Thyroid gland (tissue), 4 donors: ENCODE results near the gene POLL. TPM values are rescaled to one million over a fixed set of nuclear protein-coding genes. Genes with fewer than 3 reads are reported as not detected.

Experiments
- DNase-seq, 2 donors: peaks; one replicate each; pipeline ENCODE4 v3.0.0-alpha.2; 2019
- H3K27ac ChIP-seq, 3 donors: fragments of 200-600 bp; sonication (generic); 1 replicate in 2 of 3; 2 replicates in 1 of 3; pipeline ENCODE4 v1.5.1; 2016 to 2019; ENCODE audit warnings: mild to moderate bottlenecking in 1 of 3, moderate library complexity in 1 of 3
- H3K27me3 ChIP-seq: fragments of 200-600 bp; sonication (generic); one replicate; pipeline ENCODE4 v1.5.1; 2019
- H3K36me3 ChIP-seq, 2 donors: fragments of 200-600 bp; sonication (generic); one replicate each; pipeline ENCODE4 v1.5.1; 2016 to 2019
- H3K4me1 ChIP-seq, 2 donors: fragments of 200-600 bp; sonication (generic); one replicate each; pipeline ENCODE4 v1.5.1; 2017 to 2019
- H3K4me3 ChIP-seq, 3 donors: fragments of 200-600 bp; sonication (generic); replicated peaks in 1 of 3; 1 replicate in 2 of 3; 2 replicates in 1 of 3; pipeline ENCODE4 v1.5.1; 2016; ENCODE audit warnings: mild to moderate bottlenecking in 1 of 3
- H3K9me3 ChIP-seq: fragments of 200-600 bp; sonication (generic); one replicate; pipeline ENCODE4 v1.5.1; 2017
- CTCF ChIP-seq, 6 experiments: fragments of 200-600 bp in 3 of 6; fragments of 450-650 bp in 3 of 6; sonication (generic) in 3 of 6; IDR thresholded peaks; one replicate each; pipeline ENCODE4 v1.5.1; 2016 to 2019; ENCODE audit warnings: antibody characterized with exemption in 6 of 6, mild to moderate bottlenecking in 2 of 6, inconsistent platforms in 1 of 6, moderate library complexity in 1 of 6
- POLR2A ChIP-seq, 2 donors: fragments of 450-650 bp; IDR thresholded peaks; one replicate each; pipeline ENCODE4 v1.6.1; 2017; ENCODE audit warnings: antibody characterized with exemption in 2 of 2, mild to moderate bottlenecking in 2 of 2, moderate library complexity in 1 of 2
- WGBS, 2 donors: methylation state at CpG; one replicate each; pipeline ENCODE4 v1.1.5; 2017; 5-methylcytosine and 5-hydroxymethylcytosine counted together
- intact Hi-C: fragments of 100-400 bp; cut with DNase I; formaldehyde crosslinking; loops from one replicate; pipeline ENCODE4 v1.15.1; 2023
- total RNA-seq, 4 donors: library from RNA; depleted of rRNA; stranded (reverse); fragments of >200 nt; gene quantifications; one replicate each; pipeline ENCODE4 v1.2.3, GENCODE V29; 2016

The POLL gene
- total RNA-seq, 4 donors from 2014 or later: 26.2 to 34.9 (median 33.1) TPM

DNA sequence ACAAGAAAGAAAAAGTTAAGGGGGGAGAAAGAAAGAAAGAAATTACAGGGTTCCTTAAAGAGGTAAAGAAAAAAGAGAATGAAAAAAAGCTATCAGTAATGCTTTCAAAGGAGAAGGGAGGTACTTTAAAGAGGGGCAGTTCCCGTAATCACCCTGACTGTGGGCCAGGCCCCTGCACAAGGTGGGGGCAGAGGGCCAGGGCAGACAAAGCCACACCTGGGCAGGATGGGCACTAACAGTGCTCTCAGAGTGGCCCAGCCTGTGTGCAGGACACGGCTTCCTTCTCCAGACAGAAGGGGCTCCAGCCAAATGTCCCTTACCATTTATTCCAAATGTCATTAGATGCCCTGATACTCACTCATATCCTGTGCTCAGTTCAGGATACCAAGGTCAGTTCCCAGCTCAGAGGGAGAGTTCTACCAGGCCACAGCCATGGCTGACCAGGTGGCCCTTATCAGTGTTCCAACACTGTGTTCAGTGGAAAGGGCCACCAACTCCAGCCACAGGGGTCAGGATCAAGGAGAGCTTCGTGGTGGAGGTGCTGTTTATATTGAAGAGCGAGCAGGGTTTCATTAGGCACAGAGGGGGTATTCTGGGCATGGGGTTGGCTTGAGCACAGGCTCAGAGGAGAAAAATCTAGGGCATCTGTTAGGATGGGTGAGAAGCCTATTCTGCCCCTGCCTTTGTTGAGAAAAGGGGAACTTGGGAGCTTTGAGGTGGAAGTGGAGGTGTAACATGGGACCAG lies 29.9 kb upstream of the POLL start:
- no peaks in the 10 kb centered on the region for H3K27me3 ChIP-seq
- TF ChIP-seq POLR2A (IDR thresholded peaks at IDR 0.05): no peak
- no peak for TF ChIP-seq CTCF (IDR thresholded peaks at IDR 0.05)
- no peak for DNase-seq
- H3K9me3 ChIP-seq: no peaks in the 10 kb centered on the region
- no peak overlapping the region for H3K27ac ChIP-seq
- WGBS, 2 donors: 94% methylated on average over 4 of the region's 4 CpGs
- H3K36me3 ChIP-seq: no peaks in the 10 kb centered on the region
- intact Hi-C loops: no loop called here
- peaks cover under 1 to 2% of the 10 kb centered on the region in 2 donors for H3K4me1 ChIP-seq
- H3K4me3 ChIP-seq: no peak overlapping the region

GRCh38 chr10:101617102-101617823 lies 29.2 kb upstream of the POLL start:
- DNase-seq: no peak
- Histone ChIP-seq H3K9me3 (no peaks in the 10 kb centered on the region), H3K4me3 (no peak overlapping the region), H3K27me3 (no peaks in the 10 kb centered on the region), H3K27ac (no peak overlapping the region), H3K36me3 (peaks cover 0 to 2% of the 10 kb centered on the region in 2 donors), H3K4me1 (peaks cover 2 to 4% of the 10 kb centered on the region in 2 donors)
- intact Hi-C loops: no loop called here
- TF ChIP-seq CTCF (IDR thresholded peaks at IDR 0.05): no peak
- 91 to 92% methylated on average over 8 of the region's 8 CpGs for WGBS, 2 donors

GRCh38 chr10:101616415-101617101 lies 28.5 kb upstream of the POLL start:
- 88 to 93% methylated on average over 9 of the region's 9 CpGs for WGBS, 2 donors
- H3K27ac ChIP-seq: no peak overlapping the region
- intact Hi-C loops: no loop called here
- H3K27me3 ChIP-seq: no peaks in the 10 kb centered on the region
- no peak for DNase-seq
- TF ChIP-seq POLR2A (IDR thresholded peaks at IDR 0.05) (no peak), CTCF (IDR thresholded peaks at IDR 0.05) (no peak)
- peaks cover 2 to 4% of the 10 kb centered on the region in 2 donors for H3K4me1 ChIP-seq
- H3K4me3 ChIP-seq: no peak overlapping the region
- no peaks in the 10 kb centered on the region for H3K9me3 ChIP-seq
- H3K36me3 ChIP-seq: peaks cover under 1 to 5% of the 10 kb centered on the region in 2 donors

GRCh38 chr10:101615525-101616116 lies 27.6 kb upstream of the POLL start:
- TF ChIP-seq POLR2A (IDR thresholded peaks at IDR 0.05) (no peak), CTCF (IDR thresholded peaks at IDR 0.05) (no peak)
- Histone ChIP-seq H3K27ac (no peak overlapping the region), H3K4me1 (peaks cover 2 to 4% of the 10 kb centered on the region in 2 donors), H3K9me3 (no peaks in the 10 kb centered on the region), H3K36me3 (peaks cover 10 to 12% of the 10 kb centered on the region in 2 donors), H3K4me3 (no peak overlapping the region), H3K27me3 (no peaks in the 10 kb centered on the region)
- intact Hi-C loops: no loop called here
- no peak for DNase-seq
- 95% methylated on average over 3 to 4 of the region's 5 CpGs for WGBS, 2 donors
